SH-SY5Y (cell line): ENCODE data around the gene CLIC5.

Source experiments
- GATA2 ChIP-seq: IDR thresholded peaks from 2 replicates; pipeline ENCODE4 v1.6.1; 2011; ENCODE audit warnings: mild to moderate bottlenecking, low read depth, low read length
- GATA3 ChIP-seq: IDR thresholded peaks from 2 replicates; pipeline ENCODE4 v1.6.1; 2011; ENCODE audit warnings: low read depth, mild to moderate bottlenecking, low read length, moderate library complexity

DNA sequence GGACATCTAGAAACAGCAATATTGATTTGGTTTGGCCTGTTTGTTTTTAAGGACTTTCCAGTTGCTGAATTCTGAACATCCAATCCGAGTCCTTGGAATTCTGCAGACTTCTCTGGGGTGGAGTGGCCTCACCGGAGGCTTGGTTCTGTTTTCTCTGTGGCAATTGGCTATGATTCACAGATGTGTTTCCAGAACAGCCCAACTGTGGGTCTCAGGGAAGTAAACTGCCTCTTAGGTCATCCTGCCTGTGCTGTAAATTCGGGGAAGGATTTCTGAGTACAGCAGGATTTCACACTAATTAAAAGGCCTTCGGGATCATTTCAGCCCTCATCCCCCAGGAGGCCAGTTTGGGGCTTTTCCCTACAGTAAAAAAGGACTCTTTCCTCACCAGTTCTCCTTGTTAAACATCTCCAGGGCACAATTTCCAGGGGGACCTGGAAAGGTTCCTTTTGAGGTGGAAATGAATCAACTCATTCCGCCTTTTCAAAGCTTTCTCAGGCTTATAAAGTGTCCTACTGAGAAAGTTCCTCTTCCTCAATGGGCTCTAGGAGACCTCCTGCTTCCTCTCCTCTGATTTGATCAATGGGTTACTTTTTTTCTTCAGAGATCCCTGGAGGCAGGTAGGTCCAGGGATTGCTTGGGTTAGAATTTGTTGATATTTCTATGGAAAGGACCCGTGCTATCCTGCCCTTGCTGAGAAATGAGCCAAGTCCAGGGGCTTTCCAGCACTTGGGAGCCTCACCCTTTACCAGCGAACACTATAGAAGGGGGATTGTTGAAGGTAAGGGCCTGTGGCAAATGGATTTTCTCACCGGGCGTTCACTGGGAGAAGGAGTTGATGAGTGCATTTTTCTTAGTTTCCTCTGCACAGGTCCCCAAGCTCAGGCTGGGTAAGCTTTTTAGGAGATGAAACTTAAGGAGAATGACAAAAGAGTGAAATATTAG, 114.6 kb downstream of the CLIC5 start:
- no peak for TF ChIP-seq GATA2
- no peak for TF ChIP-seq GATA3
